ENCODE data around the gene CLEC2B.
A peak's percentile ranks its signal among the peaks of the same experiment; 100 is the strongest.

Gene CLEC2B

GRCh38 chr12:9851927-9852326, 17.2 kb downstream of the CLEC2B start:
- no peak overlapping the region for H3K27ac Mint-ChIP-seq

DNA sequence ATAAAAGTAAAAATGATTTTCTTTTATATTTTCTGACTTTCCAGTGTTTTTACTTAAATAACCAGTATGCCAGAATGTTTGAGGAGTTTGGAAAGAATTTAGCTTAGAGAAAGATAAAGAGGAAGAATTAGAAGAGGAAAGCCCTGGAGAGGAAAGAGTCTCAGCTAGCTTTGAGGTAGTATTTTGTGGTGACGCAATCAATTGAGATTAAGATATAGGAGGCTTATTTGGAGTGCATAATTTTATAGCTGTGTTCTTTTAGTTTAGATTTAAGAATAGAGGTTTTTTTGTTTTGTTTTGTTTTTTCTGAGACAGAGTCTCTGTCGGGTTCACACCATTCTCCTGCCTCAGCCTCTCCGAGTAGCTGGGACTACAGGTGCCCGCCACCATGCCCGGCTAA, 18.1 kb downstream of the CLEC2B start:
- Mint-ChIP-seq H3K4me3 (no peak overlapping the region), H3K36me3 (ENCODE audit: low read depth) (peaks cover 55% of the 10 kb centered on the region), H3K9me3 (peaks cover 18% of the 10 kb centered on the region), H3K27ac (no peak overlapping the region), H3K4me1 (ENCODE audit: low read depth) (peaks cover 3% of the 10 kb centered on the region), H3K27me3 (ENCODE audit: low read depth) (peaks cover 15% of the 10 kb centered on the region)

More at GRCh38 chr12:9851927-9852326, 17.2 kb downstream of the CLEC2B start:
- Mint-ChIP-seq H3K9me3 (peaks cover 9% of the 10 kb centered on the region), H3K27me3 (ENCODE audit: low read depth) (peaks cover 7% of the 10 kb centered on the region), H3K4me1 (ENCODE audit: low read depth) (peaks cover 8% of the 10 kb centered on the region), H3K4me3 (no peak overlapping the region), H3K36me3 (ENCODE audit: low read depth) (peaks cover 62% of the 10 kb centered on the region)

GRCh38 chr12:9848899-9849298, 20.3 kb downstream of the CLEC2B start:
- Mint-ChIP-seq H3K27ac (no peak overlapping the region), H3K27me3 (ENCODE audit: low read depth) (peaks cover 30% of the 10 kb centered on the region), H3K9me3 (peaks cover 19% of the 10 kb centered on the region), H3K4me3 (no peak overlapping the region), H3K4me1 (ENCODE audit: low read depth) (peaks cover 1% of the 10 kb centered on the region), H3K36me3 (ENCODE audit: low read depth) (peaks cover 37% of the 10 kb centered on the region)

DNA sequence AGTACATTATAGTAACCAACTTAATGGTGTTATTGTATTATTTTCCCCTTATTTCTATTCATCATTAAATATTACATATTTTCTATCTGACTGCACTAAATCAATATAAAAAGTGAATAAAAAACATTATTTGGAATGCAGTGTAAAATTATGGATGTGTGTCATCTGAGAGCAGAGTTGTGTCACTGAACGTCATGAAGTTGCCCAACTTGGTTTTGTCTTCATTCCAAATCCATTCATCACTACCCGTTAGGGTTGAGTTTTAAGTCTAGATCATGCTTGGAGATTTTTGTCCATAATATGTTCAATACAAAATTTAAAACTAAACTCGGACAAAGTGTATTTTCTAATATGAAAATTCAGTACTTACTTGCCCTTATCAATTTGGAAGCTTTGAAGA, 25.7 kb downstream of the CLEC2B start:
- H3K4me1 Mint-ChIP-seq (ENCODE audit: low read depth) = no peaks in the 10 kb centered on the region
- H3K9me3 Mint-ChIP-seq = peaks cover 15% of the 10 kb centered on the region
- peaks cover 5% of the 10 kb centered on the region for H3K36me3 Mint-ChIP-seq (ENCODE audit: low read depth)
- no peak overlapping the region for H3K4me3 Mint-ChIP-seq
- peaks cover 37% of the 10 kb centered on the region for H3K27me3 Mint-ChIP-seq (ENCODE audit: low read depth)
- no peak overlapping the region for H3K27ac Mint-ChIP-seq

DNA sequence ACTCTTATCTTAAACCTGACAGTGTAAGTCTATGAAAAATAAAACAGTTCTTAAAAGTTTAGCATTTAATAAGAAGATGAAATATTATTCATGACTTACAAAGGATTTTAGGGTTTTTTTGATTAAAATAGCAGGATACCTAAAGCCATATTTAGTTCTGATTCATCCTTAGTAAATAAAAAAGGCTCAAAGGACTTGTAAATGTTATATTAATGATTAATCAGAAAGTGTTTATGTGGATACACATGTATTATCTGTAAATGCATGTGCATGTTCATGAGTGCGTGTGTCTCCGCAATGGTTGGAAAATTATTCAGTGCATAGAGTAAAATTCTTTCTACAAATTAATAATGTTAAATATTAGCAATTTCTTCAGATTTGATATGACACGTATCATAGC, 37.4 kb downstream of the CLEC2B start:
- Mint-ChIP-seq H3K9me3 (no peaks in the 10 kb centered on the region), H3K4me3 (no peak overlapping the region), H3K36me3 (ENCODE audit: low read depth) (no peaks in the 10 kb centered on the region)

DNA sequence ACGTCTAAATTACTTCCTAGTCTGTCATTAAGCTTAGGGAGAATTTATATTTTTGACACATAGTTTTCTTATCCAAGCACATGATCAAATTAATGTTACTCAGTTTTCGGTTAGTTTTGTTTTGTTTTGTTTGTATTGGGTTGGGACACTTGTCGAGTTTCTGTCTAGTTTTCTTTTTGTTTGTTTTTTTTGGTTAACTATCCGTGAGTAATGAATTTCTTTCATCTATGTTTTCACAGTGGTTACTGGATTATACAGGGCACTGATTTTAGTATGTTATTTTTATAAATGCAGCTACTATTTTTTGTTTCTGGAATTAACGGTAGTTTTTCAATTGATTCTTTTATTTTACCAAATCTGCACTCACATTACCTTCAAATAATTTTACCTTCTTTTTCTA, 39.2 kb downstream of the CLEC2B start:
- Mint-ChIP-seq H3K27me3 (ENCODE audit: low read depth) (peaks cover 27% of the 10 kb centered on the region), H3K9me3 (peaks cover 4% of the 10 kb centered on the region), H3K4me3 (no peak overlapping the region), H3K27ac (no peak overlapping the region), H3K4me1 (ENCODE audit: low read depth) (peaks cover 3% of the 10 kb centered on the region), H3K36me3 (ENCODE audit: low read depth) (no peaks in the 10 kb centered on the region)

More for the DNA sequence above, 37.4 kb downstream of the CLEC2B start:
- peaks cover 13% of the 10 kb centered on the region for H3K27me3 Mint-ChIP-seq (ENCODE audit: low read depth)
- H3K27ac Mint-ChIP-seq = no peak overlapping the region
- H3K4me1 Mint-ChIP-seq (ENCODE audit: low read depth) = no peaks in the 10 kb centered on the region

DNA sequence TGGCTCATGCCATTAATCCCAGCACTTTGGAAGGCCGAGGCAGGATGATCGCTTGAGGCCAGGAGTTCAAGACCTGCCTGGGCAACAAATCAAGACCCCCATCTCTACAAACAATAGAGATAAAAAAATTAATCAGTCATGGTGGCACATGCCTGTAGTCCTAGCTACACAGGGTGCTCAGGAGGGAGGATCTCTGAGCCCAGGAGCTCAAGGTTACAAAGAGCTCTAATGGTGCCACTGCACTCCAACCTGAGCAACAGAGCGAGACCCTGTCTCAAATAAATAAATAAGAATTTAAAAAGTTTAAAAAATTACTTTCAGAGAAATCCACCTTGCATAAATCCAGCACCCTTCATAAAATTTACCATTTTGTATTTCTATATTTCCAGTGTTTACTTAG, 39.7 kb downstream of the CLEC2B start:
- Mint-ChIP-seq H3K4me1 (ENCODE audit: low read depth) (peaks cover 3% of the 10 kb centered on the region), H3K27ac (no peak overlapping the region), H3K4me3 (no peak overlapping the region), H3K36me3 (ENCODE audit: low read depth) (no peaks in the 10 kb centered on the region), H3K27me3 (ENCODE audit: low read depth) (peaks cover 32% of the 10 kb centered on the region), H3K9me3 (peaks cover 4% of the 10 kb centered on the region)

- H3K27me3 Mint-ChIP-seq (ENCODE audit: low read depth) = peaks cover 54% of the 10 kb centered on the region
- no peak within 1 kb of the TSS for H3K27ac Mint-ChIP-seq
- peaks cover 3% of the 10 kb centered on the region for H3K4me1 Mint-ChIP-seq (ENCODE audit: low read depth)
- H3K36me3 Mint-ChIP-seq (ENCODE audit: low read depth) = no peaks in the 10 kb centered on the region
- no peak within 1 kb of the TSS for H3K4me3 Mint-ChIP-seq
- peaks cover 8% of the 10 kb centered on the region for H3K9me3 Mint-ChIP-seq
Observed at GRCh38 chr12:9827209-9827888, 41.8 kb downstream of the CLEC2B start, which contains the start of gene KLRF1. Gene KLRF1, plus strand, starts transcription at chr12:9827481. Its CDS starts 64 bp downstream, at chr12:9827545.

DNA sequence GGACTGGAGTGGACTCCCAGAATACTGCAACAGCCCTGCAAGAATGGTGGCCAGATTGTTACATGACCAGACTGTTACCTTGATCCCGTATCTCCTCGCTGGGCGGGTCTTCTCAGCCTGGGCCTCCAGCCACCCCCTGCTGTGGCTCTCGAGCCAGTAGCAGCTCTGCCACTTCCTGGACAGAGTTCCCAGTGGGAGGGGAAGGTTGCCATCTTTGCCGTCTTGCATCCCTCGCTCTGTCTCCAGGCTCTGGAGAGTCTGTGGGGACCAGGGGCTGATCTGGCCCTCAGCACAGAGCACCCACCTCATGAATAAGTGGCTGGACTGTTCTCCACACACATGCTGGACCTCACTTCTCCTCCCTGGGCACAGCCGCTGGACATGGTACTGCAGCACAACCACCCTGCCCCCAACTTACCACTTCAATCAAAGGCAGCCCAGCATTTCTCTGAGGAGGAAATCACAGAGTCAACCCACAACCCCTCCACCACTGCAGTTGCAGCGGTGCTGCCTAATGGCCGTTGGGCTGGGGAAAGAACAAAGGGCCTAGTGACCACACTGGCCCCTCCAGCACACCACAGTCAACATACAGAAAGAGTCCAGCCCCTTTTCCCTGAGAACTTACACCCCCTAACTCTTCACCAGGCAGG, 48.7 kb downstream of the CLEC2B start:
- Mint-ChIP-seq H3K27ac (no peak overlapping the region), H3K9me3 (peaks cover 4% of the 10 kb centered on the region), H3K36me3 (ENCODE audit: low read depth) (no peaks in the 10 kb centered on the region), H3K27me3 (ENCODE audit: low read depth) (peaks cover 64% of the 10 kb centered on the region), H3K4me3 (no peak overlapping the region), H3K4me1 (ENCODE audit: low read depth) (peaks cover 4% of the 10 kb centered on the region)

GRCh38 chr12:9813821-9814798, 55.0 kb downstream of the CLEC2B start:
- no peaks in the 10 kb centered on the region for H3K36me3 Mint-ChIP-seq (ENCODE audit: low read depth)
- H3K4me3 Mint-ChIP-seq = peak overlapping the region; percentile 86
- peak overlapping the region; percentile 82 for H3K27ac Mint-ChIP-seq
- peaks cover 33% of the 10 kb centered on the region for H3K4me1 Mint-ChIP-seq (ENCODE audit: low read depth)
- H3K27me3 Mint-ChIP-seq (ENCODE audit: low read depth) = peaks cover 42% of the 10 kb centered on the region
- no peaks in the 10 kb centered on the region for H3K9me3 Mint-ChIP-seq

- H3K4me3 Mint-ChIP-seq = no peak overlapping the region
- H3K27me3 Mint-ChIP-seq (ENCODE audit: low read depth) = peaks cover 48% of the 10 kb centered on the region
- H3K4me1 Mint-ChIP-seq (ENCODE audit: low read depth) = peaks cover 30% of the 10 kb centered on the region
- H3K9me3 Mint-ChIP-seq = no peaks in the 10 kb centered on the region
- no peak overlapping the region for H3K27ac Mint-ChIP-seq
- H3K36me3 Mint-ChIP-seq (ENCODE audit: low read depth) = no peaks in the 10 kb centered on the region
Observed at GRCh38 chr12:9811621-9812020, 57.5 kb downstream of the CLEC2B start.

DNA sequence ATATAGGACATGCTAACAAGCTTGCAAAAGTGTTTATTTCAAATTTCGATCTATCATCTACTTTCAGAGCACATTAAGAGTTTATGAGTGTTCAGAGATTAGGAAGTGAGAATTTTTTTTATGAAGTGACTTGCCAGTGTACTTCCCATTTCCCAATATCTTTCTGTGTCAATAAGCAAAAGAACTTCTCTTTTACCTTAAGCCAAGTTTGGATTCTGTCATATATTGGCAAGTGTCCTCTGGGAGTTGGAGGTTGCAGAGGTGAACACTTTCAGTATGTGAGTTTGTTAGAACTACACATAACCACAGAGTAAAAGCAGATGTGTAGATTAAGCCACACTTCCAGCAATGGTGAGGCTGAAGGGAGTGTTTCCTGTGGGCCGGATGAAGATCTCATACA, 58.5 kb downstream of the CLEC2B start:
- H3K27ac Mint-ChIP-seq = no peak overlapping the region
- no peaks in the 10 kb centered on the region for H3K36me3 Mint-ChIP-seq (ENCODE audit: low read depth)
- no peak overlapping the region for H3K4me3 Mint-ChIP-seq
- peaks cover 42% of the 10 kb centered on the region for H3K27me3 Mint-ChIP-seq (ENCODE audit: low read depth)
- peaks cover 30% of the 10 kb centered on the region for H3K4me1 Mint-ChIP-seq (ENCODE audit: low read depth)
- no peaks in the 10 kb centered on the region for H3K9me3 Mint-ChIP-seq

DNA sequence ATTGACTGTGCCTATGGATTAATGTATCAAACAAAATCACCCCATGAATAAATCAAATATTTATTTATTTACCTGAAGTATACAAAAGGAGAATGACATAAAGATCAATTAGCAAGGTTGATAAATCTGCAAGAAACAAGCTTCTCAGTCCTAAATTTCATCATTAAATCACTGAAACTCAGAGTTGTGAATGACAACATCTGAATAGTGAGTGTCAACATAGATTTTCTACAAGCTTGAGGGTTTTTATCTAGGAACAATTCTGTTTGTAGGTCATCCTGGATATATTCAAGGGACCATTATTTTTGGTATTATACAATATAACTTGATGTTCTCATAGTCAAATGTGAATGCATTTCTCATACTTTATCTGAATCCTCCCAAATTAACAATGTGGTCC, 59.3 kb downstream of the CLEC2B start:
- Mint-ChIP-seq H3K4me1 (ENCODE audit: low read depth) (peaks cover 30% of the 10 kb centered on the region), H3K27ac (no peak overlapping the region), H3K36me3 (ENCODE audit: low read depth) (no peaks in the 10 kb centered on the region), H3K27me3 (ENCODE audit: low read depth) (peaks cover 42% of the 10 kb centered on the region), H3K9me3 (no peaks in the 10 kb centered on the region), H3K4me3 (no peak overlapping the region)

- Mint-ChIP-seq H3K36me3 (ENCODE audit: low read depth) (peaks cover 2% of the 10 kb centered on the region), H3K9me3 (no peaks in the 10 kb centered on the region), H3K27me3 (ENCODE audit: low read depth) (peaks cover 46% of the 10 kb centered on the region), H3K27ac (no peak overlapping the region), H3K4me1 (ENCODE audit: low read depth) (peaks cover 30% of the 10 kb centered on the region), H3K4me3 (no peak overlapping the region)
Observed at GRCh38 chr12:9809338-9809737, 59.8 kb downstream of the CLEC2B start.

Measured in T-helper 1 cell treated with Interleukin-12 subunit alpha and Interleukin-12 subunit beta and Interleukin-4 antibody, amounts not matched to agents 30 μg/mL and 1 μg/mL, for 36 hours (primary cell).